NCI-H1092 treated with DMSO at 0.1 percent for 48 hours (cell line): Measurements from ENCODE around the gene CCNQ.

ENCODE experiments used
- DNase-seq: peaks from one replicate; lab custom pipeline; 2025; lab: John Stamatoyannopoulos, UW

CCNQ gene

GRCh38 chrX:153637121-153638040, 38.4 kb upstream of the CCNQ start:
- DNase-seq, result no peak

- DNase-seq, result no peak
Observed at GRCh38 chrX:153636716-153637115, 37.8 kb upstream of the CCNQ start.

GRCh38 chrX:153635788-153636668, 37.1 kb upstream of the CCNQ start:
- peak; percentile 14 for DNase-seq

- no peak for DNase-seq
Observed at GRCh38 chrX:153635388-153635787, 36.4 kb upstream of the CCNQ start.

GRCh38 chrX:153634832-153635231, 35.9 kb upstream of the CCNQ start:
- no peak for DNase-seq

GRCh38 chrX:153634236-153634635, 35.3 kb upstream of the CCNQ start:
- DNase-seq, result no peak

GRCh38 chrX:153633607-153634180, 34.8 kb upstream of the CCNQ start:
- no peak for DNase-seq

GRCh38 chrX:153633048-153633447, 34.1 kb upstream of the CCNQ start:
- no peak for DNase-seq

- DNase-seq, result no peak
Observed at GRCh38 chrX:153632595-153632946, 33.6 kb upstream of the CCNQ start.

- no peak for DNase-seq
Observed at GRCh38 chrX:153631907-153632594, 33.1 kb upstream of the CCNQ start.

GRCh38 chrX:153631346-153631745, 32.4 kb upstream of the CCNQ start:
- DNase-seq, result no peak

- DNase-seq, result no peak
Observed at GRCh38 chrX:153628665-153629064, 29.7 kb upstream of the CCNQ start.

GRCh38 chrX:153628129-153628528, 29.2 kb upstream of the CCNQ start:
- DNase-seq, result no peak

GRCh38 chrX:153627675-153628111, 28.8 kb upstream of the CCNQ start:
- DNase-seq, result no peak

GRCh38 chrX:153626863-153627674, 28.1 kb upstream of the CCNQ start:
- DNase-seq, result no peak

GRCh38 chrX:153626025-153626633, 27.2 kb upstream of the CCNQ start:
- no peak for DNase-seq

GRCh38 chrX:153625271-153626024, 26.5 kb upstream of the CCNQ start:
- DNase-seq, result no peak

GRCh38 chrX:153624196-153625091, 25.5 kb upstream of the CCNQ start:
- no peak for DNase-seq
